Mucosa of gallbladder (tissue), 1 donor: ENCODE data around the gene EPAS1. TPM values are rescaled to one million over a fixed set of nuclear protein-coding genes. Genes with fewer than 3 reads are reported as not detected.

Experiments
- total RNA-seq: library from RNA; stranded (reverse); gene quantifications from one replicate; pipeline ENCODE4 v1.2.1, GENCODE V29; 2021
- donor health status: DM: no; HTN: no; CAD: no.

Gene EPAS1
- total RNA-seq, 1 donor from 2014 or later: 221 TPM

Other genes with a start within 250 kb of the EPAS1 start
- gene TMEM247, start 182.2 kb downstream of the EPAS1 start, total RNA-seq: not detected
- gene RHOQ, start 245.1 kb downstream of the EPAS1 start, total RNA-seq: 60.9 TPM
- 8.3 TPM for gene ATP6V1E2, start 245.2 kb downstream of the EPAS1 start, total RNA-seq